ENCODE results near the gene DAO. TPM values are rescaled to one million over a fixed set of nuclear protein-coding genes. Genes with fewer than 3 reads are reported as not detected.

Gene DAO
- total RNA-seq, 1 experiment from 2014 or later: not detected

GRCh38 chr12:108899145-108899544, 19.3 kb downstream of the DAO start:
- H3F3A ChIP-seq (ENCODE audit: insufficient read depth, low read depth): no peaks in the 10 kb centered on the region
- no peaks in the 10 kb centered on the region for H3K79me2 ChIP-seq (ENCODE audit: low read depth)
- no peaks in the 10 kb centered on the region for H3K9me3 ChIP-seq (ENCODE audit: insufficient read depth, low read depth)

DNA sequence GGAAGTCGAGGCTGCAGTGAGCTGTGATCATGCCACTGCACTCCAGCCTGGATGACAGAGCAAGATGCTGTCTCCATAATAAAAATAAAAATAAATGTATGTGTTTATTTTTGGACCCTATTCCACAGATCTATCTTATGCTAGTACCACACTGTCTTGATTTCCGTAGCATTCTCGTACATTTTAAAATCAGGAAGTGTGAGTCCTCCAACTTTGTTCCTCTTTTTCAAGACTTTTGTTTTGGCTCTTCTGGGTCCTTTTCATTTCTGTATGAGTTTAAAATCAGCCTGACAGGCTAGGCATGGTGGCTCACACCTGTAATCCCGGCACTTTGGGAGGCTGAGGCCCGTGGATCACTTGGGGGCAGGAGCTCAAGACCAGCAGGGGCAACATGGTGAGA, 25.8 kb downstream of the DAO start:
- H3K4me3 ChIP-seq: no peak overlapping the region
- no peaks in the 10 kb centered on the region for H3K9me2 ChIP-seq (ENCODE audit: insufficient read depth)
- CTCF ChIA-PET: no interaction called here
- H3K4me1 ChIP-seq (replicated peaks; ENCODE audit: insufficient read depth): peaks cover 10% of the 10 kb centered on the region; the same call in 1 of the 2 replicates
- POLR2A ChIA-PET (ENCODE audit: unreplicated experiment): no interaction called here
- peaks cover 8% of the 10 kb centered on the region for H3K27me3 ChIP-seq (ENCODE audit: insufficient read depth, low read depth)
- no peaks in the 10 kb centered on the region for H4K20me1 ChIP-seq (ENCODE audit: insufficient read depth)
- no peaks in the 10 kb centered on the region for H3K9me3 ChIP-seq (ENCODE audit: insufficient read depth, low read depth)
- H2AFZ ChIP-seq: no peak overlapping the region
- H3K4me2 ChIP-seq: no peak overlapping the region
- H3K79me2 ChIP-seq (ENCODE audit: low read depth): no peaks in the 10 kb centered on the region
- H3K36me3 ChIP-seq (ENCODE audit: low read depth): no peaks in the 10 kb centered on the region
- DNase-seq: no peak
- TF ChIP-seq CTCF (conservative IDR thresholded peaks at IDR 0.05) (no peak), EZH2 (IDR thresholded peaks at IDR 0.05; ENCODE audit: low read depth) (no peak)
- no TSS peak for BruUV-seq (replicated peaks)
- no peaks in the 10 kb centered on the region for H3F3A ChIP-seq (ENCODE audit: insufficient read depth, low read depth)
- H3K27ac ChIP-seq: no peak overlapping the region
- intact Hi-C loops (cut with micrococcal nuclease; ENCODE audit: unreplicated experiment): no loop called here

More at GRCh38 chr12:108899145-108899544, 19.3 kb downstream of the DAO start:
- H3K9me2 ChIP-seq (ENCODE audit: insufficient read depth): no peaks in the 10 kb centered on the region
- no peak overlapping the region for H3K4me3 ChIP-seq
- ChIA-PET CTCF (no interaction called here), POLR2A (ENCODE audit: unreplicated experiment) (no interaction called here)
- no peaks in the 10 kb centered on the region for H3K36me3 ChIP-seq (ENCODE audit: low read depth)
- peaks cover 19% of the 10 kb centered on the region for H3K27me3 ChIP-seq (ENCODE audit: insufficient read depth, low read depth)
- H3K4me1 ChIP-seq (replicated peaks; ENCODE audit: insufficient read depth): 0 out of 2 replicates have a peak, but pooled peaks cover 12% of the 10 kb centered on the region
- no peaks in the 10 kb centered on the region for H4K20me1 ChIP-seq (ENCODE audit: insufficient read depth)
- intact Hi-C loops (cut with micrococcal nuclease; ENCODE audit: unreplicated experiment): no loop called here
- no peak for DNase-seq
- H2AFZ ChIP-seq: no peak overlapping the region
- no peak overlapping the region for H3K27ac ChIP-seq
- BruUV-seq (replicated peaks): no TSS peak
- H3K4me2 ChIP-seq: no peak overlapping the region
- no peak for TF ChIP-seq EZH2 (IDR thresholded peaks at IDR 0.05; ENCODE audit: low read depth)
- no peak for TF ChIP-seq CTCF (conservative IDR thresholded peaks at IDR 0.05)

DNA sequence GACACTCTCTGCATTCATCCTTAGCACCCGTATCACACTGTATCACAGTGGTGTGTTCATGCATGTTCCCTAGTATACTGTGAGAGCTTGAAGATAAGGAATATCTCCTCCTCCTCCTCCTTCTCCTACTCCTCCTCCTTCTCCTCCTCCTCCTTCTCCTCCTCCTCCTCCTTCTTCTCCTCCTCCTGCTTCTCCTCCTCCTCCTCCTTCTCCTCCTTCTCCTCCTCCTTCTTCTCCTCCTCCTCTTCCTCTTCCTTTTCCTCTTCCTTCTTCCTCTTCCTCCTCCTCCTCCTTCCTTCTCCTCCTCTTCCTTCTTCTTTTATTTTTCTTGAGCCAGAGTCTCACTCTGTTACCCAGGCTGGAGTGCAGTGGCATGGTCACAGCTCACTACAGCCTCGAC, 27.1 kb downstream of the DAO start:
- Histone ChIP-seq H3K27me3 (ENCODE audit: insufficient read depth, low read depth) (peaks cover under 1% of the 10 kb centered on the region; the same call in 1 of the 2 replicates), H3K27ac (no peak overlapping the region), H4K20me1 (ENCODE audit: insufficient read depth) (no peaks in the 10 kb centered on the region), H3K36me3 (ENCODE audit: low read depth) (no peaks in the 10 kb centered on the region), H3K9me2 (ENCODE audit: insufficient read depth) (no peaks in the 10 kb centered on the region), H3K4me2 (no peak overlapping the region), H3K9me3 (ENCODE audit: insufficient read depth, low read depth) (no peaks in the 10 kb centered on the region), H3K4me3 (no peak overlapping the region), H3K4me1 (replicated peaks; ENCODE audit: insufficient read depth) (peaks cover 21% of the 10 kb centered on the region), H3F3A (ENCODE audit: insufficient read depth, low read depth) (no peaks in the 10 kb centered on the region), H3K79me2 (ENCODE audit: low read depth) (no peaks in the 10 kb centered on the region), H2AFZ (no peak overlapping the region)
- no peak for TF ChIP-seq CTCF (conservative IDR thresholded peaks at IDR 0.05)
- no peak for TF ChIP-seq EZH2 (IDR thresholded peaks at IDR 0.05; ENCODE audit: low read depth)
- no peak for DNase-seq
- ChIA-PET POLR2A (ENCODE audit: unreplicated experiment) (interaction anchor here (0.6 kb wide), 1 partner anchor 19 kb away, joined by 5 read pairs; no protein-coding TSS in a partner anchor), CTCF (no interaction called here)
- intact Hi-C loops (cut with micrococcal nuclease; ENCODE audit: unreplicated experiment): no loop called here
- BruUV-seq (replicated peaks): no TSS peak

All from PC-9 (cell line).